GM18502 (cell line): ENCODE measurements around the gene RPL37A.

Source experiments
- ATAC-seq: cut with Tn5 transposase; IDR thresholded peaks from one replicate; pipeline ENCODE4 v1.9.1; 2021; ENCODE audit warnings: mild to moderate bottlenecking; ENCODE audit not compliant: unreplicated experiment, poor library complexity

The RPL37A gene

DNA sequence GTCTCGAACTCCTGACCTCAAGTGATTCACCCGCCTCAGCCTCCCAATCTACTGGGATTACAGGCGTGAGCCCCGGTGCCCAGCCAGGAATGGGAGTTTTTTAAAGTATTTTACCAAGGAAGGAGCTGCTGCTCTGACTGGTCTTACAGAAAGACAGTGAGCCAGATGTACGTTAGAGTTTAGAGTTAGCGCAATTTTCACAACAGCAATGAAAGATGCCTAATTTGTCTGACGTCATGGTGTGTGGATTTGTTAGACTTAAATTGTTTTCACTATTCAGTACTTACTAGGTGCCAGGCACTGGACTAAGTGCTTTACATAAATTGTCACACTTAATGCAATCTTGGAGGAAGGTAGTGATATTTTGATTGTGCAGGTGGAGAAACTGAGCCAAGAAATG lies 12.4 kb upstream of the RPL37A start:
- no peak for ATAC-seq

DNA sequence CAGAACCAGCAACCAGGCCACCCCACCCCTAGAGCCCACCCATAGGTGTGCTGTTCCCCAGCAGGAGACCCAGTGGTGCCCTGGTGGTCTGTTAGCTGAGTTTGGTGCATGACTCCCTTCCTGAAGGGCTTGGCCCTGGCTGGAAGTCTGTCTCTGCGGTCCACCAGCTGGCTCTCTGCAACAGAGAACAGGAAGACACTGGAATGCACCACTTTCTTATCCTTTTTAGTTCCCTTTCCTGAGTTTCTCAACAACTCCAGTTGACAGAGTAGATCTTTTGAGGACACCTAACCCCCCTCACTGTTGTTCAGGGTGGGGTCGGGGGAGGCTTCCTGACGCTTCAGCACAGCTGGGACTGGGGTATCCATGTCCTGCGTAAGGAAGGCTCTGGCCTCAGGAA lies 11.9 kb upstream of the RPL37A start:
- ATAC-seq: no peak

DNA sequence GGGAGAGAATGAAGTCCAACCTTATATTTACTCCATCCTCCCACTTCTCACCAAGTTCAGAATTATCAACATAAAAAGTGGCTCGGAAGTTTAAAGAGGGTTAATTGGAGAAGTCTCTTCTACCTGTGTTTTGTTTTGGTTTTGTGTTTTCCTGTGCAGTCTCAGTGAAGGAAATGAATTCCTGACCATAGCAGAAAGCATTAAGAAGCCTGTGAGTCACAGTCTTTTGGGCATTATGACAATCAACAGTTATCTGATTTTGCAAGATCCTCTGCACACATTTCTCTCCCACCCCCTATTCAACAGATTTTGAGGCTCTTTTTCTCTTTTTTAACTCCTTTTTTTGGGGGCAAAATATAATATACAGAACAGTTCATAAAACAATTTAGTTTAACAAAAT lies 8.6 kb upstream of the RPL37A start:
- ATAC-seq: no peak

DNA sequence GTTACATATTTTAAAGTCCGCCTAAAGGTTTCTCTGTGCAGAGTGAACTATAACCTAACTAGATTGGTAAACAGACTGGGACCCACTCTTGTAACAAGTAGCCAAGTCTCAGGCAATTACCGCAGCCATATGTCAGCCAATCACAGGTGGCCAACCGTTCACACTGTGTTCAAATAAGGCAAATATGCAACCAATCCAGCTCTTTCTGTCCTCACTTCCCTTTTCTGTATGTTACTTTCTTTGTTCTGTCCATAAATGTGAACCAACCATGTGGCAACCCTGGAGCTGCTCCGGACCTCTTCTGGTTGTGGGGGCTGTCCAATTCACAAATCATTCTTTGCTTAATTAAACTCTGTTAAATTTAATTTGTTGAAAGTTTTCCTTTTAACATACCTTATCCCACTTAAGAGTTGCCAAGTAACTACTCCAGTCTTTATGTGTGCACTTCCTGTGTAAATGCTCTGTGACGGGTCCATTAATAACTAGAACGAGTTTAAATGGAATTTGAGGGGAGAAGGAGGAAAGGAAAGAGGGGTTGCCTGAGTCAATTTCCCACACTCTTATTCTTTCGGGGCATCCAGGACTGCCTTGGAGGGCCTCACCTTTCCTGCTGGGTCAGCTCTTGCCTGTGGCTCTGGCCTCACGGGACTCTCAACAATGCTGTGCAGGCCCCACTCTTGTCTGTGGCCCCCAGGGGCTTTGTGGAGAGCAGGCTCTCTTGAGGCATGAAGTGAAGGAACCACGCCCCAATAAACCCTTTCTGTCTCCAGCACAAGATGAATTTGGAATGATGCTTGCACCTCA lies 6.6 kb upstream of the RPL37A start:
- ATAC-seq: peak; percentile 92

DNA sequence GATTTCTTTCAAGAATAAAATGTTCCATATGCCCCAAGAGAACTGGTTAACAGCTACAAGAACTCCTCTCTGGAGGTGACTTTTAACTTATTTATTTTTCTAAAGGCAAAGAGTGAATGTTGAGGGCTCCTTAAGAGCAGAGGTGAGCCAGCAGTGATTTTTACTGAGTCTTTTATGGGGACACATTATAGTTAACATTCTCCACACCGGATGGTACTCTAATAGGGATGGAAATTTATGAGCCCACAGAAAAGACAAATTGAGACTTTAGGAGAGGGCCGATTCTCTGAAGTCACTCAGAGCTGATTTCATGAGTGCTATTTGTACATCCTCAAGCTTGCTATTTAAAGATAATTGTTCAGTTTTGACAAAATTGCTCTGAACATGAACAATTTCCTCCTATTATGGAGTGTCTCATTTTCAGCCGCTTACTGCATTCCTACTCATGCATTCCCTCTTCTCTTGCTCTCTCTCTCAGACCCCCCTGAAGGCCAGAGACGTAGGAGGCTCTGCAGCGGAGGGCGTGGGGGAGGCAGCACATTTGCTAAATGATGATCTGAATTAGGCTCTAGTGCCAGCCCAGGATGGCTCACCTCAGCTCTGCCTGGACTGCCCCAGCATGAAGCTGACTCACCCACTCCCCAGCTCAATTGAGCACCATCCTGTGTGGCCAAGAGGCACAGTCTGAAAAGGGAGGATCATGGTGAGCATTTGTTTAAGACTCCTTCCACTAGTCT lies 5.9 kb upstream of the RPL37A start:
- no peak for ATAC-seq

DNA sequence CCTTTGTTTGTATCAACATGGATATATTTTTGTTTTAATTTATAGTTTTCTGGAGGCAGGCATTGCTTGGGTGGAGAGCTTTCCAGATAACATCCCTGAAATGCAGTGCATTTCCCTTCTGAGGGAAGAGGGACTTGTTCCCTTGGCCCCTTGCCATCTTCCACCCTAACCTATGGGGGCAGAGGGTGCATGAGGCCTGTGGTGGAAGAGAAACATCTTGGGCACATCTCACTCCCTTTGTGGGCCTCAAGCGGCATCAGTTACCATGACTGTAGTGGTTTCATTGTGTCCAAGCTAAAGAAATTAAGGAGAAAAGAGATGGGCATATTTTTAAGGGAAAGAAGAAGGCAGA lies 5.3 kb upstream of the RPL37A start:
- no peak for ATAC-seq

DNA sequence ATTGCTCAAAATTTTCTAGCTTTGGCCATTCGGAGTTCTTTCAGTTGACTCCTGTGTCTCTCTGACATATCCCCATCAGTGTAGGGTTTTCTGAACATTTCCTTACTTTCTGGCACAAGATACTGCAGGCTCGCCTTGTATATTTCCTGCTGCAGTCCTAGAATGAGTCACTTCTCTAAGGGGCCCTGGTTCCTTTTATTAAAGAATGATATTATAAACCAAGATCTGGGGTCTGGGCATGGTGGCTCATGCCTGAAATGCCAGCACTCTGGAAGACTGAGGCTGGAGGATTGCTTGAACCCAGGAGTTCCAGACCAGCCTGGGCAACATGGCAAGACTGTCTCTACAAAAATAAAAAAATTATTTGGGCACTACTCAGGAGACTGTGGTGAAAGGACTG lies 3.0 kb upstream of the RPL37A start:
- ATAC-seq: peak; percentile 20

DNA sequence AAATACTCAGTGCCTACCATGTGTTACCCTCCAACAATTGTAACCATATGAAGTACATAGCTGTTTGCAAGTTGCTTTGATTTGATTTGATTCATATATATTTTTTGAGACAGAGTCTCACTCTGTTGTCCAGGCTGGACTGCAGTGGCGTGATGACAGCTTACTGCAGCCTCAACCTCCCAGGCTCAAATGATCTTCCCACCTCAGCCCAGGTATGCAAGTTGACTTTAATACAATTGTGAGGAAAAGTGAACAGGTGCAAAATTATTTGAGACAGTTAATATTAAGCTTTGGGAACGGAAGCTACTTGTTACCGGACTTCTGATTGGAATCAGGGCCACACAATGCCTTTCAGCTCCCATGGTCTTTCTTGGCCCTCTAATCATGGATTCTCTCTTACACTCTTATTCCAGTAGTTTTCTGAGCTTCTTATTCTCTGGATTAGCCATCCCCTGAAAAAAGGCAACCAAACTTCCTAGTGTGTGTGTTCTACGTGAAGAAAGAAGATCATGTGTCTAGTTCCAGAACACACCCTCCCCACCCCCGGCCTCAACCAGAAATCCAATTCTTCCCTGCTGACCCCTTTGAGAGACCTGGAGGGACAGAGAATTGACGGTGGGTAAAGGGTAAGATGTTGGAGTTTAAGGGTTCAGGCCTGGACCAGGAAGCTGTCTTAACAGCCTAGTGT lies 1.1 kb upstream of the RPL37A start:
- ATAC-seq: no peak

DNA sequence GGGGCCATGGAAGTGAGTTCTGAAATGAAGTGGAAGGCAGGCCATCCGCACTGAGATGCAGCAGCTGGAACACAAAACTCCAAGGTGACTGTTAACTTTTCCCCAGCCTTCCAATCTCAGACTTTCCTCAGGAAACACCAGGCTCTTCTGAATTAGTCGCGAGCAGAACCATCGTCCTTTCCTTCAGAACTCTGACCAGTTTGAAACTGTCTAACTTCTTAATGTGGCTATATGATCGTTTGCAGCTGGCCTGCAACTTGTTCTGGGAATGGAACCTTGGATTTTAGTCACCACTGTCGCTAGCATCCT lies 620 bp upstream of the RPL37A start:
- ATAC-seq: no peak

DNA sequence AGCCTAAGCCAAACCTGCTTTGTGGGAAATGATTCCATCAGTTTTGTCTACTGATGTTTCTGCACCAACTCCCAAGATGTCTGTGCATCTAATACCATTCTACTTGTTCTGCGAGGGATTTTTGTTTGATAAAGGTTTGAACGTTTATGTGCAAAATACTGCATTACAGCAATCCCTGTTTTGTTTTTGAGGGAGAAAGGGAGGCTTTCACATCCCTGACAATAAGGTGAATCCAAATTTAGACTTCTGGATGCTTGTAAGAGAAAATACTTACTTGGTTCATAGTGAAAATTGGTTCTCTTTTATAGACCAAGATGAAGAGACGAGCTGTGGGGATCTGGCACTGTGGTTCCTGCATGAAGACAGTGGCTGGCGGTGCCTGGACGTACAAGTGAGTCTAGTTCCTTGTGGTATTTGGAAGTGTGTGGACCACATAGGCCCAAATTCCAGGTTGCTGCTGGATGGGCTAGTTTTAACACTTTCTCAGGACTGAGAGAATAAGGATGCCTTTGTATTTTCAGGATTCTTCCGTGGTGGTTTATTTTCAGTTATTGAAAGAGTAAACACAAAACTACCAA lies 1.1 kb downstream of the RPL37A start:
- ATAC-seq: no peak

DNA sequence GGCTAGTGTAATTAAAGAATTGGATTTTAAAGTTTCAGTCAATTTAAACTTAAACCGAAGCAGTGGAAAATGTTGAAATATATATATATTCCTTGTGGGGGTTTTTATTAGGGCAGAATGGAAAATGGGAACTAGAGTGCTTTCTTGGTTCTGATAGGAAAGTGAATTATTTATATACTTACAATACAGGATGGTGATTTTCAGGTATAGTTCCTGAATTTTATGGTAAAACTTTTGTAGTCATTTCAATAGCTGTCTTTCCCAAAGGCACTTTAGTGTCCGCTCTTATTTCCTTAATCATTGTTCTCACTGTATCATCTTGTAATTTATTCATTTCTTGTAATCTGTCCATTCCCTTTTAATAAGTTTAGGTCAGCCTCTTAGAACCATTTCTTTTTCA lies 1.9 kb downstream of the RPL37A start:
- ATAC-seq: no peak

DNA sequence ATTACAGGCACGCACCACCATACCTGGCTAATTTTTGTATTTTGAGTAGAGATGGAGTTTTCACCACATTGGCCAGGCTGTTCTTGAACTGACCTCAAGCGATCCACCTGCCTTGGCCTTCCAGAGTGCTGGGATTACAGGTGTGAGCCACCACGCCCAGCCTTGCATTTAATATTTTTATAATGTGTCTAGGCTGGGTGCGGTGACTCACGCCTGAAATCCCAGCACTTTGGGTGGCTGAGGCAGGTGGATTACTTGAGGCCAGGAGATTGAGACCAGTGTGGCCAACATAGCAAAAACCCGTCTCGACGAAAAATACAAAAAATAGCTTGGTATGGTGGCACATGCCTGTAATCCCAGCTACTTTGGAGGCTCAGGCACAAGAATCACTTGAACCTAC lies 3.2 kb downstream of the RPL37A start:
- ATAC-seq: no peak

DNA sequence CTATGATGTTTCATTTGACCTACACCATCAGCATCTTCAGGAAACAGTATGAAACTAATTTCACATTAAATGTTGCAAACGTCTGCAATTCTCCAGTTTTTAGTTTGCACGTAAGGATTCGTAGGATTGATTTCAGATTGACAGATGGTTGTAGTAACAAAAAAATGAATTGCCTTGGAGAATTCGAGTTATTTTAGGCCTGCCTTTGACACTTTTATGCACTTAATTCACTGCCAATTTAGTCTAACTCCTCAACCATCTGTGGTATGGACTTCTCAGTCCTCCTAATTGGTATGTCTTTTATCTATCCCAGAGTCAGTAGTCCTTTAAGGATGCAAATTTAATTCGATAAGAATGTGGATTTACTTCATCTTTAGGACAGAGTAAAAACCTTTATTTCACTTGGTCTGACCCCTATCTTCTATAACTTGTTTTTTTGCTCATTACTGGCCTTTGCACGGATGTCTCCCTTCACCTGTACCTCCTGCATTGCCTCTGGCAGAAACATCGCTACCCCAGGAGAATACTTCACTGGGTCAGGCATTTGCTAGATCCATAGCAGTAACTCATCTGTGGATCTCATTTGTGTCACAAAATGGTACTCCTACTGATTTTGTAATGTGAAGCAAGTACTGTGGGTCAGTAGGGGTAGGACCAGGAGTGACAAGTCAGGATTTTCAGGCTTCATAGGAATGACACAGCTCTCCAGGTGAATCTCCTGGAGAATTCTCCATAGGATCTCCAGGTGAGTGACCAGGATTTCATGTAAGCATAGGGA lies 3.9 kb downstream of the RPL37A start:
- no peak for ATAC-seq

DNA sequence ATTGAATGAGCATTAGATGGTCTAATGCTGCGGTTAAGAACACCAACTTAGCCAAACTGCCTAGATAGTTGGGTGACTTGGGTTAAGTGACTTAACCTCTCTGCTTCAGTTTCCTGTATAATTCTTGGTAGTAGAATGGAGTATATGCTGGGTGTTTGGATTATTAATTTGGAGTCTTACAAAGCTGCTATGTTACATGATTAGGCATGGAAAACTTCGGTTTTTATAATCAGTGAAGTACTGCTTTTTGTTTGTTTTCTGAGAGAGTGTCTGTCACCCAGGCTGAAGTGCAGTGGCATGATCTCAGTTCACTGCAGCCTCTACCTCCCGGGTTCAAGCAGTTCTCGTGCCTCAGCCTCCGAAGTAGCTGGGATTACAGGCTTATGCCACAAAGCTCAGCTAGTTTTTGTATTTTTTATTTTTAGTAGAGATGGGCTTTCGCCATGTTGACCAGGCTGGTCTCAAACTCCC lies 4.5 kb downstream of the RPL37A start:
- ATAC-seq: no peak

DNA sequence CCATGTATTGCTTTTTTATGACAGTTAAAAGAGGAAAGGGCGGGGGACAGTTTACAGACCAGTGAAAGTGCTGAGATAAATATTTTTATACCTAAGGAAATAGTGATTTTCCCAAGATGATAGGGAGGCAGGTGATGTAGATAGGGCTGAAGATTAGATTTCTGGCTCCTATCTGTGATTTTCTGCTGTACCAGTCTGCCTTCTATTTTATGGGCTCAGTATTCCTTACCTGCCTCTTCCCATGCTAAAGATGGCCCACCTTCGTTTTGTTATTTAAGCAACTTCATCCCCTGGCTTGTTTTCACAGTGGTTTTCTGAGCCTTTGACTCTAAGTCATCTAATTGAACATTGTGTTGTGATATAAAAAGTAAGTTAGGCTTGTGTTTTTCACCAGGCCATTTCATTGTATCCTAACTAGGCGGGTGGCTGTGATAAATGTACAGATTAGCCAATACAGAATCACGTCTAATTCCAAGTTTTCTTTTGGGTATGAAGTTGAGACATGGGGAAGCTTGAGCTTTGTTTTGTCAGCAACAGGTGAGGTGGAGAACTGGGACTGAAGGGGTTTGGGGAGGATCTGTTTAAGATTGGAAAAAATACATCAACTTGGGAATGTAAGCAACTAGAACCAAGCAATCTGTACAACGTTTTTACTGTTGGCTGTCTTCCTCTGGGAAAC lies 5.2 kb downstream of the RPL37A start:
- ATAC-seq: no peak

DNA sequence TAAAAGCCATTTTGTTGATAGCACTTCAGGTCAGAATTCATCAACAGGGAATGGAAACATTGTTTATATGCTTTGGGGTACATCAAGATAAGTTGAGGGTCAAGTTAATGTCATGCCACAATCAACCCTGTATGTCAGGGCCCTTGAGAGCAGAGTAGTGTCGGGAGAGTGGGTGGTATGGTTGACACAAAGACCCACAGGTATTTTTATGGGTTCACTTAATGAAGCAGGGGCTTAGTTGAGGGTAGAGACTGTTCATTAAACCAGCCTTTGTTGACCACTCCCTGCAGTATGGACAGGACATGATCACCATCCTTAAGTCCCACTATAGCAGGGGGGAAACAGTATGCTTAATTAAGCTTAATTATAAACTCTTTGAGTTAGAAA lies 5.7 kb downstream of the RPL37A start:
- ATAC-seq: no peak

DNA sequence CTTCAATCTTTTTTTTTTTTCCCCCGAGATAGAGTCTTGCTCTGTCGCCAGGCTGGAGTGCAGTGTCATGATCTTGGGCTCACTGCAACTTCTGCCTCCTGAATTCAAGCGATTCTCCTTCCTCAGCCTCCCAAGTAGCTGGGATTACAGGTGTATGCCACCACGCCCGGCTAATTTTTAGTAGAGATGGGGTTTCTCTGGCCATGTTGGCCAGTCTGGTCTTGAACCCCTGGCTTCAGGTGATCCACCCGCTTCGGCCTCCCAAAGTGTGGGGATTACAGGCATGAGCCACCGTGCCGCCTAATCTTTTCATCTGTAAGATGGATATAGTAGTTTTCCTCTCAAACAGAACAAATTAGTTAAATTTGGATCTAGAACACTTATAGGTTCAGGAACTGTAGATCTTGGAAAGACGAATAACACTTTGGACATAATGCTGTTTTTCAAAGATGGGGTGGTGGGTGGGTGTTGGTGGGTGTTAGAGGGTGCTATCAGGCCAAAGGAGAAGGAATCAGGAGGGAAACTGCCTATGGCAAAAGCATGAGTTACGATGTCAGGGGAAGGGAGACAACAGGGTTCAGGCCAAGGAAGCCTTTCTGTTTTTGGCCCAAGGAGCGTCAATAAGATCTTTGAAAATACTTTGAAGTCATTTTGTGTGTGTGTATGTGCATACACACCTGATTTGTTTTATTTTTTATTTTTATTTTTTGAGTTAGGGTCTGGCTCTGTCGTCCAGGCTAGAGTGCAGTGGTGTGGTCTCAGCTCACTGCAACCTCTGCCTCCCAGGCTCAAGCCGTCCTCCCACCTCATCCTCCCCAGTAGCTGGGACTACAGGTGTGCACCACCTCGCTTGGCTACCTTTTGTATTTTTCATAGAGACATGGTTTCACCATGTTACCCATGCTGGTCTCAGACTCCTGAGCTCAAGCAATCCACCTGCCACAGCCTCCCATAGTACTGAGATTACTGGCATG lies 6.8 kb downstream of the RPL37A start:
- no peak for ATAC-seq

DNA sequence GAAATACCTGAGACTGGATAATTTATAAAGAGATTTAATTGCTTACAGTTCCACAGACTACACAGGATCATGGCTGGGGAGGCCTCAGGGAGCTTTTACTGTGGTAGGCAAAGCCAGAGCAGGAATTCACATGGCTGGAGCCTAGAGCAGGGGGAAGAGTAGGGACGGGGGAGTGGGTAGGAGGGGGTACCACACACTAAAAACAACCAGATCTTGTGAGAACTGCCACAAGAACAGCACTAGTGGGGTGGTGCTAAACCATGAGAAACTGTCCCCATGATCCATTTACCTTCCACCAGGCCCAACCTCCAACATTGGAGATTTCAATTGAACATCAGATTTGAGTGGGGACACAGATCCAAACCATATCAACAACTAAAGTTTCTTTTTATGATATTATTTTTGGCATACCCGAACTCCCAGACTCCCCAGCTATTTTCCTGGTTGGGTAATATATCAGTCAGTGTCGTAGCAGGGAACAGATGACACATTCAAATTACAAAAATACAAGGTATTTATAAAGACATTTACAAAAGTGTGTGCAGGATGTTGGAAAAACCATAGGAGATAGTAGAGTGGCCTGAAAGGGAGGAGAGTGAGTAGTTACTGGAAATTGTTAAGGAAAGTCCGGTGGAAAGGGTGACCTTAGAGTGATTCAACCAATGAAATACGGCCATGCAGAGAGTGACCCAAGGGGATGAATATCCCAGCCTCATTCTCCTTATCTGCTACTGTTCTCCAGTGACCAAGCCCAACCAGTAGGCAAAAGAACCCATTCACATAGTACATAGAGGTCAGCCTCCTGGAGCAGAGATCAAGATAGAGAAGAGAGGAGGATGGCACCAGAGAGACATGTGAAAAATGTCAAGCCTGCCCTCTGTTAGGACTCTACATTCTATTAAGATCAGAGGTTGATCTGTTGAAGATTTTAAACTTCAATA lies 8.8 kb downstream of the RPL37A start:
- ATAC-seq: no peak
